ENCODE data around the gene IP6K1.

DNA sequence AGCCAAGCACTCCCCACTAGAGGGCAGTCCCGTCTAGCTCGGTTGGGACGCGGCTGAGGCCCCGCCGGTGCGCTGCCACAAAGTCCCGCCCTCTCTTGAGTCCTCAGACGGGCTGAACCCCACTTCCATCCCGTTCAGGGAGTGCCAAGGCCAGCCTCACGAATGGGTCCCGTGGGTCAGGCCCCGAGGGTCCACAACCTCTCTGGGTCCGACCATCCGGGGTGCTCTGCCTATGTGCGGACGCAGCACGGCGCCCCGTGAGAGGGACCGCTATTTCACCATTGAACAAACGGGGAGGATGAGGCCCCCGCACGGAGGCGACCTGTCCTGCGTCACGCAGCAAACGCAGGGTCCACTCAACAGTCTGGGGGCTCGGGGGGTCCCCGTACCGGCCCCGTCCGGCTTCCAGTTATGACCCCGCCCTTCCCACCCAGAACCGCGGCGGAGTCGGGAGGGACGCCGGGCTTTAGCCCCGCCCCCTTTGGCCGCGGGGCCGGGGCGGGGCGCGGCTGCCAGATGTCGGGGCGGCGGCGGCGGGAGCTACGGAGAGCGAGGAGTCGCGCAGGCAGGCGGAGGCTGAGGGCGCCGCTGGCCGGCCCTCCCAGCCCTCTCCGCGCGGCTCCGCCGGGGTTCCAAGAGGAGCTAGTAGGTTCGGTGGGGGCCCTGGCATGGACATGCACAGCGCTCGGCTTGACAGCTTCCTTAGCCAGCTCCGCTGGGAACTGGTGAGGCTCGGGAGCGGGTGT, 16.6 kb upstream of the IP6K1 start, which contains the start of gene INKA1:
- TF ChIP-seq, protein P1, sequence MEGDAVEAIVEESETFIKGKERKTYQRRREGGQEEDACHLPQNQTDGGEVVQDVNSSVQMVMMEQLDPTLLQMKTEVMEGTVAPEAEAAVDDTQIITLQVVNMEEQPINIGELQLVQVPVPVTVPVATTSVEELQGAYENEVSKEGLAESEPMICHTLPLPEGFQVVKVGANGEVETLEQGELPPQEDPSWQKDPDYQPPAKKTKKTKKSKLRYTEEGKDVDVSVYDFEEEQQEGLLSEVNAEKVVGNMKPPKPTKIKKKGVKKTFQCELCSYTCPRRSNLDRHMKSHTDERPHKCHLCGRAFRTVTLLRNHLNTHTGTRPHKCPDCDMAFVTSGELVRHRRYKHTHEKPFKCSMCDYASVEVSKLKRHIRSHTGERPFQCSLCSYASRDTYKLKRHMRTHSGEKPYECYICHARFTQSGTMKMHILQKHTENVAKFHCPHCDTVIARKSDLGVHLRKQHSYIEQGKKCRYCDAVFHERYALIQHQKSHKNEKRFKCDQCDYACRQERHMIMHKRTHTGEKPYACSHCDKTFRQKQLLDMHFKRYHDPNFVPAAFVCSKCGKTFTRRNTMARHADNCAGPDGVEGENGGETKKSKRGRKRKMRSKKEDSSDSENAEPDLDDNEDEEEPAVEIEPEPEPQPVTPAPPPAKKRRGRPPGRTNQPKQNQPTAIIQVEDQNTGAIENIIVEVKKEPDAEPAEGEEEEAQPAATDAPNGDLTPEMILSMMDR (IDR thresholded peaks at IDR 0.05) = peak in 3 of 4 experiments; percentile 87 to 91 (median 88)
- TF ChIP-seq POLR2AphosphoS5 (IDR thresholded peaks at IDR 0.05) (peak; percentile 41 to 79 (median 66)), POLR2A (IDR thresholded peaks at IDR 0.05) (no peak), EP300 (IDR thresholded peaks at IDR 0.05) (no peak)

All from sigmoid colon (tissue), 4 donors.